Omental fat pad (tissue), 4 donors: ENCODE data around the gene VPS37B. TPM values are rescaled to one million over a fixed set of nuclear protein-coding genes. Genes with fewer than 3 reads are reported as not detected.

ENCODE experiments used
- ATAC-seq: fragments of 150-250 bp; one replicate; pipeline ENCODE4 v1.9.1; 2016; ENCODE audit warnings: mild to moderate bottlenecking, moderate library complexity; ENCODE audit not compliant: low FRiP score
- DNase-seq: peaks from one replicate; pipeline ENCODE4 v3.0.0-alpha.2; 2019; ENCODE audit warnings: low spot score
- total RNA-seq, 4 donors: library from RNA; depleted of rRNA; stranded (reverse); fragments of >200 nt; gene quantifications; one replicate each; pipeline ENCODE4 v1.1.0, GENCODE V29; 2016
- TF ChIP-seq, protein P1 (sequence below), 3 donors: fragments of 450-650 bp; IDR thresholded peaks; one replicate each; pipeline ENCODE4 v1.5.1; 2016 to 2017; ENCODE audit warnings: antibody characterized with exemption in 3 of 3, mild to moderate bottlenecking in 3 of 3, moderate library complexity in 2 of 3

Gene VPS37B
- total RNA-seq, 4 donors from 2014 or later = 20.7 to 45.0 (median 35.2) TPM

DNA sequence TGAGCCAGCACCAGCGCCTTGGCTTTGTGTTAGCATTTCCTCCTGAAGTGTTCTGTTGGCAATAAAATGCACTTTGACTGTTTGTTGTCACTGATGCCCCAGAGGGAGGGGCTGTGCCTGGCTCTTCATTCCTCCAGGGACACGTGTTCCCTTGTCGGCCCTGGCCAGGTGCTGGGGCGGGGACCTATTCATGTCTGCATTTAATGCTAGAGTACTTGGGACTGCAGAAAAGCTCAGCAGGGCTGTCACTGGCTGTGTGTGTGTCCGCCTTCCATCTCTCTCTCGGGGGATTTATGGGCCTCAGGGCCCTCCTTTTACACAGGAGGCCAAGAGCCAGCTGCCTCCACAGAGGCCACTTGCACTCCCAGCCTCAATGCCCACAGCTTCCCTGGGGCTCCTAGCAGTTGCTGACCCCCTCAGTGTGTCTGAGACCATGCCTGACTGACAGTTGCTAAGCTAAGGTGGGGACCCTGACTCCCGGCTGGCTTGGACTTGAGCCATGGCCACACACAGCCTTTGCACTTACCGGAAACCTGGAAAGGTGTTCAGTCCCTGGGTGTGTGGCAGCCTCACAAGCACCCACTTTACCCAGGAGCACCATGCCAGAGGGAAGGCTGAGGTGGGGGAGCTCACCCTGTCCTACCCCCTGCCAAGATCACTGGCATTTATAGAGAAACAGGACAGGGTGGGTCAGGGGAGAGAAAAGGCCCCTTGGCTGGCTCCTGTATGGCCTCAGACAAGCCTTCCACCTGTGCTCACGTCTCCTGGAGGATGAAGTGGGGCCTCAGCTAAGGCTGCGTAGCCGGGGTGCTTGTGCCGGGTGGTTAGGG, 32.8 kb downstream of the VPS37B start:
- TF ChIP-seq, protein P1, sequence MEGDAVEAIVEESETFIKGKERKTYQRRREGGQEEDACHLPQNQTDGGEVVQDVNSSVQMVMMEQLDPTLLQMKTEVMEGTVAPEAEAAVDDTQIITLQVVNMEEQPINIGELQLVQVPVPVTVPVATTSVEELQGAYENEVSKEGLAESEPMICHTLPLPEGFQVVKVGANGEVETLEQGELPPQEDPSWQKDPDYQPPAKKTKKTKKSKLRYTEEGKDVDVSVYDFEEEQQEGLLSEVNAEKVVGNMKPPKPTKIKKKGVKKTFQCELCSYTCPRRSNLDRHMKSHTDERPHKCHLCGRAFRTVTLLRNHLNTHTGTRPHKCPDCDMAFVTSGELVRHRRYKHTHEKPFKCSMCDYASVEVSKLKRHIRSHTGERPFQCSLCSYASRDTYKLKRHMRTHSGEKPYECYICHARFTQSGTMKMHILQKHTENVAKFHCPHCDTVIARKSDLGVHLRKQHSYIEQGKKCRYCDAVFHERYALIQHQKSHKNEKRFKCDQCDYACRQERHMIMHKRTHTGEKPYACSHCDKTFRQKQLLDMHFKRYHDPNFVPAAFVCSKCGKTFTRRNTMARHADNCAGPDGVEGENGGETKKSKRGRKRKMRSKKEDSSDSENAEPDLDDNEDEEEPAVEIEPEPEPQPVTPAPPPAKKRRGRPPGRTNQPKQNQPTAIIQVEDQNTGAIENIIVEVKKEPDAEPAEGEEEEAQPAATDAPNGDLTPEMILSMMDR (IDR thresholded peaks at IDR 0.05) = no peak
- ATAC-seq (no peak), DNase-seq (no peak)

DNA sequence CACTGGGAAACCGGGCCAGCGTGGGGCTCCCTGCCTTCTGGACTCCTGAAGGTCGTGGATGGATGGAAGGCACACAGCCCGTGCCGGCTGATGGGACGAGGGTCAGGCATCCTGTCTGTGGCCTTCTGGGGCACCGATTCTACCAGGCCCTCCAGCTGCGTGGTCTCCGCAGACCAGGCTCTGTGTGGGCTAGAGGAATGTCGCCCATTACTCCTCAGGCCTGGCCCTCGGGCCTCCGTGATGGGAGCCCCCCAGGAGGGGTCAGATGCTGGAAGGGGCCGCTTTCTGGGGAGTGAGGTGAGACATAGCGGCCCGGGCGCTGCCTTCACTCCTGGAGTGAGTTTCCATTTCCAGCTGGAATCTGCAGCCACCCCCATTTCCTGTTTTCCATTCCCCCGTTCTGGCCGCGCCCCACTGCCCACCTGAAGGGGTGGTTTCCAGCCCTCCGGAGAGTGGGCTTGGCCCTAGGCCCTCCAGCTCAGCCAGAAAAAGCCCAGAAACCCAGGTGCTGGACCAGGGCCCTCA, 33.8 kb downstream of the VPS37B start:
- TF ChIP-seq, protein P1 (IDR thresholded peaks at IDR 0.05) = no peak
- no peak for DNase-seq
- ATAC-seq = no peak

DNA sequence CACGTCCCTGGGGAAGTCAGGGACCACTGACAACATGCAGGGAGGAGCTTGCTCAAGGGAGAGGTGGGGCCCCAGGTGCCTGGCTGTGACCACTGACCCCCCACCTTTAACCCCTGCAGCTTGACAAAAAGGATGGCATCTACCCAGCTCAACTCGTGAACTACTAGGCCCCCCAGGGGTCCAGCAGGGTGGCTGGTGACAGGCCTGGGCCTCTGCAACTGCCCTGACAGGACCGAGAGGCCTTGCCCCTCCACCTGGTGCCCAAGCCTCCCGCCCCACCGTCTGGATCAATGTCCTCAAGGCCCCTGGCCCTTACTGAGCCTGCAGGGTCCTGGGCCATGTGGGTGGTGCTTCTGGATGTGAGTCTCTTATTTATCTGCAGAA, 34.3 kb downstream of the VPS37B start:
- TF ChIP-seq, protein P1 (IDR thresholded peaks at IDR 0.05) = no peak
- ATAC-seq = no peak
- DNase-seq = no peak

DNA sequence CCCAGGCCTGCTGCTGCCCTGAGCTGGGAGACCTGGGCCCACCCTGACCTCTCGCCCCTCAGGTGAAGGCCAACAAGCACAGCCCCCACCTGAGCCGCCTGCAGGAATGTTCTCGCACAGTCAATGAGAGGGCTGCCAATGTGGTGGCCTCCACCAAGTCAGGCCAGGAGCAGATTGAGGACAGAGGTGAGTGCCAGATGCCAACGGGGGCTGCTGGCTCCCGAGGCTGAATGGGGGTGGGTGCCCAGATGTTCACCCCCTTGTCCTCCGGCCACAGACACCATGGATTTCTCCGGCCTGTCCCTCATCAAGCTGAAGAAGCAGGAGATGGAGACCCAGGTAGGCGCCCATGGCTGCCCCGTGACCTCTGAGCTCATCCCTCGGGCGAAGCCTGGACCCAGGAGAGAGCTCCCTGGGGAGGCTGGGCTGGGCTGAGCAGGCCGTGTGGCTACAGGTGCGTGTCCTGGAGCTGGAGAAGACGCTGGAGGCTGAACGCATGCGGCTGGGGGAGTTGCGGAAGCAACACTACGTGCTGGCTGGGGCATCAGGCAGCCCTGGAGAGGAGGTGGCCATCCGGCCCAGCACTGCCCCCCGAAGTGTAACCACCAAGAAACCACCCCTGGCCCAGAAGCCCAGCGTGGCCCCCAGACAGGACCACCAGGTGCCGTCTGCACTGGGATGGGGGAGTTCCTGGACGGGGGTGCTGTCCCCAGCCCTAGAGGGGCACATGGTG, 34.9 kb downstream of the VPS37B start:
- TF ChIP-seq, protein P1 (IDR thresholded peaks at IDR 0.05) = no peak
- ATAC-seq = no peak
- DNase-seq = no peak

DNA sequence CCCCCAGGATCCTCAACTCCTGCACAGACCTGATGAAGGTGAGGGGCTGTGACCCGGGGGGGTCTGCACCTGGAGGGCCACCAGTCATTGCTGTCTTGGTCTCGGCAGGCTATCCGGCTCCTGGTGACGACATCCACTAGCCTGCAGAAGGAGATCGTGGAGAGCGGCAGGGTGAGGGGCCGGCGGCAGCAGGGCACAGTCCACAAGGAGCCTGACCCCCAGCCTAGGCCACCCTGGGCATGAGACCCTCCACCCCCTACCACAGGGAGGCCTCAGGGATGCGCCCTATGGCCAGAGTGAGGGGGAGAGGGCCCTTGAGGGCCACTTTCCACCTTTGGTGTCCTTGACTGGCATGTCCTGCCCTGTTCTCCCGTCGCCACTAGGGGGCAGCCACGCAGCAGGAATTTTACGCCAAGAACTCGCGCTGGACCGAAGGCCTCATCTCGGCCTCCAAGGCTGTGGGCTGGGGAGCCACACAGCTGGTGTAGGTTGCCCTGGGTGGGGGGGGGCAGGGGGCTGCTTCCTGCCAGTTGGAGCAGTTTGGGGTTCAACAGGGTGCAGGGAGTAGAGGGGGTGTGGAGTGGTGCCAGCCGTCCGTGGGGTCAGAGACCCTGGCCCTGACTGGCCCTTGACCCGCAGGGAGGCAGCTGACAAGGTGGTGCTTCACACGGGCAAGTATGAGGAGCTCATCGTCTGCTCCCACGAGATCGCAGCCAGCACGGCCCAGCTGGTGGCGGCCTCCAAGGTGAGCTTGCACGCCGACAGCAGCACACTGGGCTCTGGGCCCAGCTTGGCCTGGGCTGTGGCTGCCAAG, 35.7 kb downstream of the VPS37B start:
- TF ChIP-seq, protein P1 (IDR thresholded peaks at IDR 0.05) = peak in 2 of 3 donors; percentile 31 to 93
- DNase-seq (peak; percentile 66), ATAC-seq (peak; percentile 42)

DNA sequence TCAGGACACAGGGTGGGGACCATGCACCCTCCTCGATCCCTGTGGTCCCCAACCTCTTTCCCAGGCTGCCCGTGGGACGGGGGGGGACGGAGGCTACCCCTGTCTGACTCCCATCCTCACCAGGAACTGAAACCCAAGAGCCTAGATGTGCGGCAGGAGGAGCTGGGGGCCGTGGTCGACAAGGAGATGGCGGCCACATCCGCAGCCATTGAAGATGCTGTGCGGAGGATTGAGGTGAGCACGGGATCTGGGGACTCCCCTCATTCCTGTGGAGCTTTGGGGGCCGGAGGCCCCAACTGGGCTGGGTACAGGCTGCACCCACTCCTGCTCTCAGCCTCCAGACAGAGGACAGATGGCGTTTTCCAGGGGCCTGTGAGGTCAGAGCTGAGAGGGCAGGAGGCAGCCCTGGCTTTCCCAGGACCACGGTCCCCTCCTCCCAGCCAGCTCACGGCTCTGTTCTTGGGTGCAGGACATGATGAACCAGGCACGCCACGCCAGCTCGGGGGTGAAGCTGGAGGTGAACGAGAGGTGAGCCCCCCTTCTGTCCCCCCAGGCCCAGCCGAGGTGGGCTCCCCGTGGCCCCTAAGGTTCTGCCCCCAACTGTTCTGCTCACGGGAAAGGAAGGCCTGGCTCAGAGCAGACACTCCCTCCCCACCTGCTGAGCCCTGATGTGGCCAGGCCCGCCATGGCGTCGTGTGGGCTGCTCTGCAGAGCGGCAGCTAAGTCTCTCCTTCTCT, 36.5 kb downstream of the VPS37B start:
- DNase-seq = no peak
- ATAC-seq = no peak

More for the DNA sequence above, 36.5 kb downstream of the VPS37B start:
- TF ChIP-seq, protein P1 (IDR thresholded peaks at IDR 0.05) = no peak
